COLO668 (cell line): Measurements from ENCODE around the gene USHBP1.

Experiments used
- DNase-seq: peaks from one replicate; lab custom pipeline; 2025; ENCODE audit not compliant: unreplicated experiment; lab: John Stamatoyannopoulos, UW

The USHBP1 gene

DNA sequence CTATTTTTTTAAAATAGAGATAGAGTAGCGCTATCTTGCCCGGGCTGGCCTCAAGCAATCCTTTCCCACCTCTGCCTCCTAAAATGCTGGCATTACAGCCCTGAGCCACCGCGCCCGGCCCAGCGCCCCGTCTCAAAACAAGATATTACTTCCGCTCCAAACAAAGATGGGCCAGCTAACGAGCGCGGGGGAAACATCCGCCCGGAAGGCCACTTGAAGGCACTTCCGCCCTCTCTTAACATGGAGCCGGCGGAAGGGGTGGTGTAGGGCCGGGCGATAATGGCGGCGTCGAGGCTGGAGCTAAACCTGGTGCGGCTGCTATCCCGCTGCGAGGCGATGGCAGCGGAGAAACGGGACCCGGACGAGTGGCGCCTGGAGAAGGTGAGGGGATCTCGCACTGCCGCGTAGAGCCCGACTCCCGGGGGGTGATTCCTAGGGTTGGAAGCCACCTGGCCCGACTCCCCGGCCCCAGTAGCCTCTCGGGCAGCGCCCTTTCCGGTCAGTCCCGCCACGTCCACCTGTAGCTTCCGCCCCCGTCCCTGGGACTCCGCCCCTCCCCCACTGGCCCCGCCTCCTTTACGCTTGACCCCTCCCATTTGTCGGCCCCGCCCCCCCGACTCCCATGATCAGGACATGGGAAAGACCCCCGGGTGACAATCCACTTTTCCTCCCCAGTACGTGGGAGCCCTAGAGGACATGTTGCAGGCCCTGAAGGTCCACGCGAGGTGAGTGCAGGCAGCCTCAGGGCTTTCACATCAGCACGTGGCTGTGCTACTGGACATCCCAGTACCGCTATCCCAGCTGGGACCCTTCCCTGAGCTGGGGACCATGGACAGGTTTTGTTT, 49.2 kb downstream of the USHBP1 start, which contains the start of gene USE1:
TSS of gene USE1 (plus strand) at position 231 of the 845 bp plus-strand sequence. CDS start at position 280, 49 bp downstream.
- DNase-seq, result peak; percentile 91

- DNase-seq, result no peak
Measured at GRCh38 chr19:17214508-17215126, 49.9 kb downstream of the USHBP1 start.

DNA sequence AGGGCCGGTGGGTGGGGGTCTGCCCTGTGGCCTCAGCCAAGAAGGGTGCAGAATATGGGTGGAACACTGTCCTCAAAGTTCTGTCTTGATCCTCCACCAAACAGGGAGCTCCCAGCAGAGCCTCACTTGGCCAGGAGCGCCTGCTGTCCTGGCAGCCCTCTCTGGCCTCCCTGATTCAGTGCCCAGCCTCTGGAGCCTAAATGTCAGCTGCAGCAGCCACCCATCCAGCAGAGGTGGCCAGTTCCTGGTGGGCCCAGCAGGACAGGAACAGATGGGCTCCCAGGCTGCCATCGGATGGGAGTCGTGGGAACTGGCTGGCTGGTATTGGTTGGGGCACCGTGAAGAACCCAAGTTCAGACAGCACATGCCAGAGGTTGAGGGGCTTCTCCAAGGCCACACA, 51.2 kb downstream of the USHBP1 start:
- DNase-seq, result no peak

GRCh38 chr19:17211547-17212446, 52.7 kb downstream of the USHBP1 start:
- no peak for DNase-seq

GRCh38 chr19:17210296-17210695, 54.2 kb downstream of the USHBP1 start:
- no peak for DNase-seq

DNA sequence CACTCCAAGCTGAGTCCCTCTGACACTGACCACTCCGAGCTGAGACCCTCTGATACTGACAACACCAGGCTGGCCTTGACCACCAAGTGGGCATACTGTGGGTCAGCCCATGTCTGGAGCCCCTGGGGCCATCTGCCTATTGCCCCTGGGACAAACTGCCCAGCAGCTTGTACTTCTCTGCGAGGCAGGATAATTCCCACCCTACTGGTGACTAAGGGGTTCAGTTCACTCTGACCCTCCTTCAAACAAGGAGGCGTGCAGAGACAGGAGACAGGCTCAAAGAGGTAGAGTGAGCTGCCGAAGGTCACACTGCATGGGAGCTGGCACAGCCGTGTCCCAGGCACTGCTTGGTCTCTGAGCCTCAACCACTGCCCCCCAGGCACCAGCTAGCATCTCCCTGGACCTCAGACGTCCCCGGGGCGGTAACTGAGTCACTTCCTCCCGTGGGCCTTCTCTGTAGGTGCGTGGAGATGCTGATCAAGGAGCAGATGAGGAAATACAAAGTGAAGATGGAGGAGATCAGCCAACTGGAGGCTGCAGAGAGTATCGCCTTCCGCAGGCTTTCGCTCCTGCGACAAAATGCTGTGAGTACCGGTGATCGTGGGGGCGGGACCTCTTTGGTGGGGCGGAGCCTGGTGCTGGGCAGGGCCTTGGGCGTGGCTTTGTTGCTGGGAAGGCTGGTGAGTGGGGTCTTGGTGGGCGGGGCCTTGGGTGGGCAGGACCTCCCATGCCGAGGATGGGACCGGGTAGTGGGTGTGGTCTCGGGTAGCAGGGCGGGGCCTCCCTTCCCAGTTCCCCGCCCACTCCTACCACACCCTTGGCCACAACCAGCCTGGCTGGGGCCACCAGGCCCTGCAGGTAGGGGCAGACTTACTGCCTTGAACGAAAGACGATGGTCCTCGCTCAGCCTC, 55.2 kb downstream of the USHBP1 start:
- DNase-seq, result peak; percentile 11

- no peak for DNase-seq
Measured at GRCh38 chr19:17206736-17207581, 57.6 kb downstream of the USHBP1 start.

GRCh38 chr19:17205237-17206140, 59.1 kb downstream of the USHBP1 start:
- peak; percentile 65 for DNase-seq

DNA sequence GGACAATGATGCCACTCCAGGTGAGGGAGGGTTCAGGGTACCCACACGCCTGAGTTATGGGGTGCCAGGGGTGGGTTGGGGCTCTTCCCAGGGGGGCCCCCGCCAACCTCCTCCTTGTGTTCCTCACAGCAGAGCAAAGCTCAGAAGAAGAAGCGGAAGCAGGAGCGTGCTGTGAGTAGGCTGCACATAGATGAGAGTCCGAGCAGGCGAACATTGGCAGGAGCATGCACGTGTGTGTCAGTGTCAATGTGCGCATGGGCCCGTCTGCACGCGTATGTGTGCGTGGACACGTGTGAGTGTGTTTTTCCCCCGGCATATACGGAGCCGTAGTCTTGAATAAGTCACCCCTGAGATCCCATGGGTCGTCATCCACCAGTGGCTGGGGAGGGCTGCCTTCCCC, 61.8 kb downstream of the USHBP1 start:
- DNase-seq, result no peak

DNA sequence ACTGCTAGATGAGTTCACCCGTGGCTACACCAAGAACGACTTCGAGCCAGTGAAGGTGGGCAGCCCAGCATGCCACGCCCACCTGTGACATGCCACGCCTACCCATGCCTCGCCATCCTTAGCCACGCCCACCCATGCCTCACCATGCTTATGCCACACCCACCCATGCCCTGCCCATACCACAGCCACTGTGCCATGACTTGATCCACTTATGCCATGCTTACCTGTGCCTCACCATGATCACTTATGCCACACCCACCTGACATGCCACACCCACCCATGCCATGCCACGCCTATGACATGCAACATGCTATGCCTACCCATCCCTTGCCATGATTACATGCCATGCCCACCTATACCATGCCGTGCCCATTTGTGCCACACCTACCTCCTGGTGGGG, 62.3 kb downstream of the USHBP1 start:
- DNase-seq, result peak; percentile 11

DNA sequence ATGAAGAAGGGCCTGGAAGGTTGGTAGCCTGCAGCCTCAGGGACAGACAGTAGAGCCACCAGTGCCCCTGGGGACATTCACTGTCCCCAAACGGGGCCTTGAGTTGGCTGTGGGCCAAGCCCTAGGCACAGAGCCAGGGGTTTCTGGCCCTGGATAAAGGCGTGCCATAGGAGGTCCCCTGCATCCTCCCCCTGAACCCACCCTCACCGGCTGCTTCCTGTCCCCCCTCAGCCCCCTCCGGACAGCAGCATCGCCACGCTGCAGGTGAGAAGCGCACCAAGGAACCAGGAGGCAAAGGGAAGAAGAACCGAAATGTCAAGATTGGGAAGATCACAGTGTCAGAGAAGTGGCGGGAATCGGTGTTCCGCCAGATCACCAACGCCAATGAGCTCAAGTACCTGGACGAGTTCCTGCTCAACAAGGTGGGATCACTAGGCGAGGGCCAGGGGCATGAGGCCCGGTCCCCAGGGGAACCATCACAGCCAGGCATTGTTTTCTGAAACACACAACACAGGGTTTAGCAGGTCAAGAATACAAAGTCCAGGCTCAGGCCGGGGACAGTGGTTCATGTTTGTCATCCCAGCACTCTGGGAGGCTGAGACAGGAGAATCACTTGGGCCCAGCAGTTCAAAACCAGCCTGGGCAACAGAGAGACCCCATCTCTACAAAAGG, 64.0 kb downstream of the USHBP1 start:
- DNase-seq, result no peak
